Right renal cortex interstitium (tissue), 3 donors: ENCODE measurements around the gene ANKRD6. TPM values are rescaled to one million over a fixed set of nuclear protein-coding genes. Genes with fewer than 3 reads are reported as not detected.

Source experiments
- DNase-seq, 3 donors: peaks; one replicate each; pipeline ENCODE4 v3.0.0-alpha.2; 2013; ENCODE audit warnings: low read depth in 3 of 3, low spot score in 2 of 3
- polyA plus RNA-seq, 3 donors: library from polyadenylated mRNA; unstranded; fragments of 120-200 nt; gene quantifications; one replicate each; pipeline ENCODE4 v1.2.1, GENCODE V29; 2013; ENCODE audit not compliant: insufficient read length in 3 of 3

Gene ANKRD6
- polyA plus RNA-seq, 3 donors: 19.2 to 24.8 (median 22.2) TPM

DNA sequence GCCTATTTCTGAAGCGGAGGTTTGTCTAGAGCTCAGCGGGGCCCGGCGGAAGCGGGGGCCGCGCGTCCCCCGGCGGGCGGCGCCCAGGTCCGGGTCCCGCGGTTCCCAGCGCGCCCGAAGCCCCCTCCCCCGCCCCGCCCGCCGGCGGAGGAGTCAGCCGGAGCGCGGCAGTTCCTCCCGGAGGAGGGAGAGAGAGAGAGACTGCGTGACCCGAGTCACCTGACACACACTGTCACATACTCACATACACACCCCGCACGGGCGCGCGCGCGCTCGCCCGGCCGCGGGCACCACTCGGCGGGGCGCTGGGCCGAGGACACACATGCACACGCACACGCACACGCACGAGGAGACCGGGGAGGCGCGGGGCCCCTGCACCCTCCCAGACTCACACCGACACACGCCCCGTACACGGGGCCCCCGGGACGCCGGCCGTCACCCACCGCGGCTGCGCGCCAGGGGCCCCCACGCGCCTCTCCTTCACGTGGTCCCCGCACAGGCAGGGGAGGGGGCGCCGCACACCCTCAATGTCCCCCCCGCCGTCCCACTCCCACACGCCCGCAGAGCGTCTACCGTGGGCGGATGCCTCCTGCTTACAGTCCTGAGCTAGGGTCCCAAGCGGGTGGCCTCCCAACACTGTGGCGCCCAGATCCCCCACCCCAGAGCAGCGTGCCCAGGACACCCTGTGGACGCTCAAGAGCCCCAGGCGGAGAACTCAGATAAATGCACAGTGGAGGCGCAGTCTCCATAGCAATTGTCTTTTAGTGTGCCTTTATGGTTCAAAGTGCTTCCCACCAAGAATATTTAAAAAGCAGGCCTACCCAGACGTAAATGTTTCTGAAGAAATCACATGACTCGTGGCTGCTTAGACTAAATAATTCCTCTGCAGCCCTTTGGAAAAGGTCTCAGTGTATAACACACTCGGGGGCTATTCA lies 20.6 kb upstream of the ANKRD6 start, which contains the start of gene RRAGD:
Gene RRAGD, minus strand, starts transcription at position 203 of the 935 bp plus-strand sequence. CDS start 280 bp downstream, outside the sequence.
- DNase-seq: no peak

DNA sequence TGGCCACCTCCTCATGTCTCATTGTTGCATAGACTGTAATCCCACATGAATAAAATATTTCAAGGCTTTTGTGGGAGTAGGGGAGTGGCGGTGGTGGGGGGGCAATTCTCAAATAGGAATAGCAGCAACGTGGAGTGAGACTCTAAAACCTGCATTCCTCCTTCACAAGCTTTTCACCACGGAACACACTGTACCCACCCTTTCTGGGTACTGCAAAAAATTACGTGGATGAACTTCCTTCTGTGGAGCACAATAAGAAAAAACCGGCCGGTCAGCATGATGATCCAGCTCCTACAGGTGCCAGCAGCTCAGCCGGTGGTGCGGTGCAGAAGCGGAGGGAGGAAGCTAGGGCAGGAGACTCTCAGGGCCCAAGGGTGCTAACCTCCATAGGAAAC lies 19.9 kb upstream of the ANKRD6 start:
- DNase-seq: no peak

DNA sequence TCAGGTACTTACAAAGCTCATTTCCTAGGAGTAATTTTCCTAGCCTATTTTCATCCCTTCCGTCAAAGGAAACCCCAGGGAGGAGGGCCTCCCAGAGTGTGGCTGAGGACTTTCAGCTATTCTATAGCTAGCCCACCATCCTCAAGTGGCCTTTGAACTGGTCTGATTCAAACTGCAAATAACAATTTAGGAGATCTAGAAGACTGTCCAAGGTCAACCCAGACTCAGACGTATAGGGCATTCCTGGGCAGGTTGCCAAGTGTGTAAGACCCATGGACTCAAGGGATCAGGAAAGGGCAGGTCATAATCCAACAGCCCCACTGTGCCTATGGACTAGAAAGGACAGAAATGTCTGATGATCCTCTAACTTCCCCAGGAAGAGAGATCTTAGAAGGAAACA lies 18.7 kb upstream of the ANKRD6 start:
- no peak for DNase-seq

DNA sequence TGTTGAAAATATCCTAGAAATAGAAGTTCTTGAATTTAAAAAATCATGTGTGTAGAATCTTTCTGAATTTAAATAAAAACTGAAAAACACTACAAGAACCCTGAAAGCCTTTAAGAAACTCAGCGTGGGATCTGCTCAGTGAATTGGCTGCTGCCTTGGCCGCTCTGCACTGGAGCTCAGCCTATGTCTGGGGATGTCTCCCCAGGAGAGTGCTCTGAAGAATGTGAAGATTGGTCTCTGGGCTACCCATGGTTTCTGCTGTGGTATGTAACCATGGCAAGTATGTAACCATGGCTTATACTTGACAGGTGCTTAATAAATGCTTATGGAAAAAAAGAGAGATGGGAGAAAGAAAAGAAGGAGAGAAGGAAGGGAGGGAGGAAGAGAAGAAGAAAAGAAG lies 17.8 kb upstream of the ANKRD6 start:
- no peak for DNase-seq

DNA sequence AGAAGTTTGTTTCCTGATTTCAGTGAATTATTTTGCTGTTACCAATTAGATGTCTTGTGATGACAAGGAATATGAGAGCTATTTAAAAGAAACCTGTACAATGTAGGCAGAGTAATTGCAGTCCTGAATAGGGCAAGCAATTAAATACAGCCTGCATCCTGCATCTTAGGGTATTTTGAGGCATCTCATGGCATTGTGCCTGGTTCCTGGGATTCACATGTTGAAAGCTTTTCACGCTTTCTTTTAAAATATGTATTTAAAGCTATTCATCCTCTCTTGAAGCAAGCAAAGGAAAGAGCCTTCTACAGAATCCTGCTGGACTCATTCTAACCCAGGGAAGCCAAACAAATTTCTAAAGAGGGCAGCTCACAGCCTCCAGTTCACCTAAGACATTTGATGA lies 16.2 kb upstream of the ANKRD6 start:
- no peak for DNase-seq

DNA sequence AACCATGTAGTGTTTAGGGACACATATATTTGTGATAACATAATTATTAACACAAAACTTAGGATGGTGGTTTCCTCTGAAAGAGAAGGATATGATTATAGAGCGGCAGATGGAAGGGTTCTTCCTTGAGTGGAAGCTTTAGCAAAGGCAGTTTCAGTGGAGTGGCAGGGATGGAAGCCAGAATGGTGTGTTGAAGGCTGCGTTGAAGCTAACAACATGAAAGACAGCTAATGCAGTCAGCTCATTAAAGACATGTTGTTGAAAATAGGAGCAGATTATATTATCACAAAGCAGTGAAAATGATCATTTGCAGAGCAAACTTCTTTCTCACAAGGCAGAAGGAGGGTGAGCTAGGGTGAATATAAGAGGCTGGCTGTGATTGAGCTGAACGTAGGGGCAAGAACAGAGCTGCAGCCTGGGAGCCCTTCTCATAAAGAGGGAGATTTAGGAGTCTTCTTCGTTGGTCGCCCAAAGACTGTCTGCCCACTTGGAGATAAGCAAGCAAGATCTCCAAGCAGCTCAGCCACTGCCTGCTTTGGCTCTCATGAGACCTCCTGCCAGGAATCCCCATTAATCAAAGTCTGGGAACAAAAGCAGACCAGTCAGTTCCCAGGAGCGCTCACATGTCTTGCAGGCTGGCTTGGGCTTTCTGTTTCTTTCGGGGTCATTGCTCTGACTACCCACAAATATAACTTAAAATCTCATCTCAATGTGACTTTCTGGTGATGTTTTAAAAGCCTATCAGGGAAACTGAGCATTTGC lies 2.6 kb upstream of the ANKRD6 start:
- no peak for DNase-seq

DNA sequence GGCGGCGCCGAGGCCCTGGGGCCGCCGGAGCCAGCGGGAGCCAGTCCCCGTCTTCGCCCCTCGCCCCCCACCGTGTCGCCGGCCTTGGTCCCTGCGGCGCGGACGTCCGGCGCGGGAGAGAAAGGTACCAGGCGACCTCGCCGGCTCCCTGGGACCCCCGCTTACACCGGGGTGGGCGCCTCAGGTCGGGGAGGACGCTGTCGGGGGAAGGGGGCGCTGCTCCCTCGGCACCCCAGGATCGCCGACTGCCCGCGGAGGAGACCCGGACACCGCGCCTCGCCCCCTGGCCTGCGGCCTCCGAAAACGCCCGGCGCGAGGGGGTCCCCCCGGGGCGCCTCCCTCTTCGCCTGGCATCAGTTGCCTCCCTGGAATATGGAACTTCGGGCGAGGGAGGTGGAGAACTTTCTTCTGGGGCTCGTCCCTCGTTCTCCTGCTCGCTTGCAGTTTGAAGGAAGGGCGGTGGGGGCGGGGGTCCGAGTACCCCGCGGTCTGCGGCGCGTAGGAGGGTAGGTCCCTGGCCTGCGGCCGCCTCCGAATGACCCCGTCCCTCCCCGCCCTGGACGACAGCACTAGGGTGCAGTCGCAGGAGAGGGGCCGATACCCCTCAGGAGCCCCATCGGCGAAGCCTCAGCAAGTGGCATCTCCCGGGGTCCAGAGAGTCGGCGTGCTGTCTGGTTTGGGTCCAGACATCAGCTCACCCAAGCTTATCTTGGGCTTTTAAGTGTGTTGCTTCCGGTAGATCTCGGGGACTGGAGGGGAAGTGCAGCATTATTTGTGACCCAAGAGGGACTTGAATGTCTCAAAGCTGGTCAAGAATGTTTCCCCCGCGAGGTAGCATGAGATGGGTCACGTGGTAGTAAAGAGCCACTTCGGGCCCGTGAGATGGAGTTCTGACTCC lies 549 bp downstream of the ANKRD6 start:
- DNase-seq: no peak

DNA sequence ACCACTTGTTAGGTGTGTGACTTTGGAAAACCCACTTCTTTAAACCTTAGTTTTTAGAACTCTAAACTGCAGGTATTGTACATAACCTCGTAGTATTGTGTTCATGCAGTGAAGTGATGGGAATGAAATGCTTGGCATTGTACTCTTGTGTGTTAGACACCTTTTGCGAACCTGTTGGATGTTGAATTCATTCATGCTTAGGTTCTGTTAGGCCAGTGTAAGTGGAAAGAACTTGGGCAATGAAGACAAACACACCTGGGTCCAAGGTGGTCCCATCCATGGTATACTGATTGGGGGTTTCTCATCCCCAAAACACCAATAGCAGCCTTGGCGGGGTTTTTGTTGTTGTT lies 1.2 kb downstream of the ANKRD6 start:
- no peak for DNase-seq

DNA sequence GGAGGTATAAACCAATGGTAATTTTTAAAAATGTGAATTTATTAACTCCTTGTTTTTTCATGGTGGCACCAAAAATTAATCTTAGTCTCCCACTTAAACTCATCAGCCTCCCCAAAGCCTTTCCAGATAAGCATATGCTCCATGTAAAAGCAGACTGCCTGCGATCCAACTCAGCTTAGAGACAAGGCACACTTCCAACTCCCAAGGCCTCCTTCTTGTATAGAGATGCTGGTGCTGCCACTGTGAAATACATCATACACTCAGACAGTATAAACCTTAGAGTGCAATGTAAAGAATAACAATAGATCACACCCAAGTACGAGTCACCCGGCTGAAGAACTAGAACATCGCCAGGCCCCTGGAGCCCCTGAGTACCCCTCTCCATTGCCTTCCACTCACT lies 2.0 kb downstream of the ANKRD6 start:
- no peak for DNase-seq

DNA sequence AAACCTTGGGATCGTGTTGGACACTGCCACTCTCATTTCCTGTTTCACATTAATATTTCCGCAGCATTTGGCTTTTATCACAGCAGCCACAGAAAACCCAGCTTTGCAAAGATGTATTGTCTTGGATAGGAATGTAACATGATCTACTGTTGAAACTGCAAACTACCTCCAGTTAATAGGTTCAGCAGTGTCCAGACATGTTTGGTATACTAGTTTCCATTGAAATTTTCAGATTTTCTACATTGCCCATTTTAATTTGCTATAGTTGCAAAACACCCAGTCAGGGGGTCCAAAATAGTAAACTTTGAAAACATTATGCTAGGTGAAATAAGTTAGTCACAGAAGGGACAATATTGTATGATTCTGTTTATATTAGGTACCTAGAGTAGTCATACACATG lies 3.3 kb downstream of the ANKRD6 start:
- no peak for DNase-seq

DNA sequence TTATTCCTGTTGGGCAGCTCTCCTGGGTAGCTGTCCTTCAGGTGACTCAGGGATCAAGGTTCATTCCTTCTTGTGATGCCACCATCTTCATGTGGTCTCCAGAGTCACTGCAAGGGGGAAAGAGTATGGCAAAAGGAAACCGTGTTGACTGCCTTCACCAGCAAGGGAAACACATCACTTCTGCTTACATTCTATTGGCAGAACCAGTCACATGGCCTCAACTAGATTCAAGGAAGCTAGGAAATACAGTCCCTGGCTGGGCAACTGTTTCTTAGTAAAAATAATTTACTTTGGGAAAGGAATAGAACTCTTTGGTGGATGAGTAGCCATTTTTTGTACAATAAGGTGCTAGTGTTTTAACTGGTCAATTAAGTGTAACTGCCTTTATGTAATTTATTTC lies 5.3 kb downstream of the ANKRD6 start:
- no peak for DNase-seq

DNA sequence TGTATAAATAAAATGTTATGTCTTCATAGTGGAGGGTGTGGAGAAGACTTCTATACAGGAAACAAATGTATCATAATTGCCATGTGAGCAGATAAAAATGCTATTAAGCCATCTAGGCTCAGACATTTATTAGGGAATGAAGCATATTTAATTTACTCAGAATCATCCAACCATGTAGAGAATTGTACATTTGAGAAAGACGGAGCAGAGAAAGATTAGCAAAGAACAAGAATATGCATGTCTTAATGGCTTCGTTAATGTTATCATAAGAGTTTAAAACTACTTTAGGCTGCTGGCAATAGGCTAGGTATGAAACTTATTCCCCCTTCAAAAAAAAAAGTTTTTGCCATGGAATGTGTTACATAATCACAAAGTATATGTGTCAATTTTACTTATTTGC lies 6.1 kb downstream of the ANKRD6 start:
- no peak for DNase-seq

DNA sequence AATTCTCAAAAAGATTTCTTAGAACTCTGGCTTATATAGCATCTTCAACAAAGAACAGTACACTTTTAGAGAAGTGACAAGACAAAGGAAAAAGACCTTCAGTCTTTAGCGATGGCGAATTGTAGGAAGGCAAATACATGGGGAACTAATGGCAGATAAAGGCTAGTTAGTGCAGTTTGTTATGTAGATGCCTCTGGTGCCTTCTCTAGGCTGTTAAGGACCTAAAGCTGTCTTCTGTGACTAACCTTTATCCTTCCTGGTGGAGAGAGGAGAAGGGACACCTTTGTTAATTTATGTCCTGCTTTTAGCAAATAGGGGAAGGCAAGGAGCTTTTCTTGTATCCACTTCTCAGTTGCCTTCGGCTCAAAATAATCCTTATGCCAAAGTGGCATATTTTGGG lies 7.2 kb downstream of the ANKRD6 start:
- DNase-seq: no peak

DNA sequence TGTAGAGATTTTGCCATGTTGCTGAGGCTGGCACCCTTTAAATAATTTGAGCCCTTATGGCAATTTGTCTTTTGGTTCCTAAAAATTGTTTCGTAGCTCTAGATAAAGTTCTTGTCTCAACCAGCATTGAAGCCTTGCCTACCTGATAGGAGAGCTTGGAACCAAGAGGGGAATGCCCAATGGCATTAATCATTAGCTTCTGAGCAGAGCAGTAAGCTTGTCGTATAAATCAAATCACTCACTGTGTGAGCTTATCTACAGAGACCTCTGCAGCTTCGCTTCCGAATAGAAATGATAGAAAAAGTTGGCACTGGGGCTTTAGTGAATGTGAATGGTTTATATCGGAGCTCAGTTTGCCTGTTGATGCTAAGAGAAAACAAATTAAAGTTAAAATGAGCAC lies 10.7 kb downstream of the ANKRD6 start:
- DNase-seq: no peak

DNA sequence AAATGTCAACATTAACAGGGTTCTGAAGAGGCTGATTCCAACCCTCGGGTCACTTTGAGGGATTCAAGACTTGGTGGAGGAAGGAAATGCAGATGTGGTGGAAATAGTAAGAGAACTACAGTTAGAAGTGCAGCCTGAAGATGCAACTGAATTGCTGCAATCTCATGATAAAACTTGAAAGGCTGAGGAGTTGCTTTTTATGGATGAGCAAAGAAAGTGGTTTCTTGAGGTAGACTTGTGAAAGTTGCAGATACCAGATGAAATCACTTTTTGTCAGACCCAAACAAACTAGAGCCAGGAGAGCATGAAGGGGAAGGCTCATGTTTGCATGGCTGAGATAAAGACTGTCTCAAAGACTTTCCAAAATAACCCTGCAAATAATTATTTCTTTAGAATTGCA lies 16.2 kb downstream of the ANKRD6 start:
- no peak for DNase-seq

DNA sequence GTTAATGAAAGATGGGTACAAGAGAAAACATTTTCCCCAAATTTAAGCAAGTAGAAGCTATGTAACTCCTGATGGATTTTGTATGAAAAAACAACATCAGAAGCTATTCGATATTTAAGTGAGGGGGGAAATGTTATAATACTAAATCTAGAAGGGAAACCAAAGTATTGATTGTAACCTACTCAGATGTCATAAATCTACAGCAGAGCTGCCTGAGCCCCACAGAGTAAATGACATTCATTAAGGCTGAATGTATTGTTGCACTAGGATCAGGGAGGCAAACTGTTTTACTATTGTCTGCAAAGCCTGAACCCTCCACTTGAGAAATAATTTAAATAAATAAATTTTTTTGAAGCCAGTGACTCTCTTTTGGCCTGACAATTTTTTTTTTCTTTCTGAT lies 19.3 kb downstream of the ANKRD6 start:
- DNase-seq: no peak

DNA sequence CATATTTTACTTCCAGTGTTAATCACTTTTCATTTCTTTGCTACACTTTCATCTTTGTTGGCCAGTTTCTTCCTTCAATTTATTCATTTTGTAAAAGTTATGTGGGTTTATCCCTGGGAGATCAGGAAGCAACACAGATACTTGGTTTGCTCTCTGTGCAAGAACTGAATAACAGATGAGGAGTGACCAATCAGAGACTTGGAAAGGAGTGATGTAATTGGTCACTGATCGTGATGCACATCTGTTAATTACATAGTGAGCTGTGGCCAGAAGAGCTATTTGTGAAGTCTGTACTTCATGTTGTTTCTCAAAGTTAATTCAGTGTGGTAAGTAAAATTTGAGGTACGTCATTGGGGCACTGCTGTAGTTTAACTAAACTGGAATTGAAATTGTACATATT lies 21.3 kb downstream of the ANKRD6 start:
- DNase-seq: no peak

DNA sequence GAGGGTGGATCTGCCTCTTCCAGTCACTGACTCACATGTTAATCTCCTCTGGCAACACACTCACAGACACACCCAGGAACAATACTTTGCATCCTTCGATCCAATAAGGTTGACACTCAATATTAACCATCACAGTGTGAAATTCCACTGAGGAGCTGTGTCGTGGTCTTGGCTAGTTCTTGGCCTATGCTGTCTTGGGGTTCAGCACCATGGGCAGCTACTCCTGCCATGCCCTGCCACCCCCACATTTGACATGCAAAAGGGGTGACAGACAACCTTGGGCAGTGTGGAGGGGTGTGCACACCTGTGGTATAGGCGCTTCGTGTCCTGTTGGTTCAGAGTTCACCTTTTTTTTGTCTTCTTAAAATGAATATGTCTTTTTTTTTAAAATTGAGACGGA lies 25.8 kb downstream of the ANKRD6 start:
- no peak for DNase-seq

DNA sequence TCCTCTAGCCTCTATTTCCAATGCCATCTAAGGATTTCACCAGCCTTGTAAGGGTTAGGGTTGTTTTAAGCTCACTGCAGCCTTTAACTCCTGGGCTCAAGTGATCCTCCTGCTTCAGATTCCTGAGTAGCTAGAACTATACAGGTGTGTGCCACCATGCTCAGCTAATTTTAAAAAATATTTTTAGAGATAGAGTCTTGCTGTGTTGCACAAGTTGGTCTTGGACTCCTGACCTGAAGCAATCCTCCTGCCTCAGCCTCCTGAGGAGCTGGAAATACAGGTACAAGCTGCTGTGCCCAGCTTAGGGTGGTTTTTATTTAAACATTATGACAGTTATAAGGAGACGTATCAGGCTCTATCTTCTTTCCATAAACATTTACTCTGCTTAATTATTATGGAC lies 26.5 kb downstream of the ANKRD6 start:
- DNase-seq: no peak

DNA sequence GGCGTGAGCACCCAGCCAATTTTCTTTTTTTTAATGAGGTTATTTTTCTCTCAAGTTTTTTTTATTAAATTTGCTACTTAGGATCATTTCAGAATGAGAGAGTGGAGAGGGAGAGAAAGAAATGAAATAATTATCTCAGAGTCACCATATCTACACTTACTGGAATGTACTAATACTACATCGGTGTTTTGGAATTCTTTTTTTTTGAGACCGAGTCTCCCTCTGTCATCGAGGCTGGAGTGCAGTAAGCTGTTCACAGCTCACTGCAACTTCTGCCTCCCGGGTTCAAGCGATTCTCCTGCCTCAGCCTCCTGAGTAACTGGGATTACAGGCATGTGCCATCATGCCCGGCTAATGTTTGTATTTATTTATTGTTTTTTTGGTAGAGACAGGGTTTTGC lies 27.8 kb downstream of the ANKRD6 start:
- no peak for DNase-seq

DNA sequence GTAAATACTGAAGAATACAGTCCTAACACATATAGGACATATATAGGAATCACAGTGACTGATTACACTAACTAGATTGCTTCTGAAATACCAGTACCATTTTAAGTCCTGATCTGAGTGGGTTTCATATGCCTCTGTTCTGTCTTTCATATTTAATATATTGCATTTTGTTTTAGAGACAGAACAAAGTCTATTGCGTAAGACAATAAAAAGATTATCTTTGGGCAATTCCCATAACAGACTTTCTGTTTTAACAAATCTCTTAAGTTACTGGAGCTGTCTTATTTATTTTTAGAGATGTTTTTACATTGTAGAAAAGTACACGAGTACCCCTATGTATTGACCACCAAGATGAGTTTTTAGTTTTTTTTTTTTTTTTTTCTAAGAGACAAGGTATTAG lies 29.6 kb downstream of the ANKRD6 start:
- no peak for DNase-seq
